ENCODE measurements around the gene KCNK7. TPM values are rescaled to one million over a fixed set of nuclear protein-coding genes. Genes with fewer than 3 reads are reported as not detected.

KCNK7 gene
- total RNA-seq, 1 donor from 2014 or later: 12.0 TPM

DNA sequence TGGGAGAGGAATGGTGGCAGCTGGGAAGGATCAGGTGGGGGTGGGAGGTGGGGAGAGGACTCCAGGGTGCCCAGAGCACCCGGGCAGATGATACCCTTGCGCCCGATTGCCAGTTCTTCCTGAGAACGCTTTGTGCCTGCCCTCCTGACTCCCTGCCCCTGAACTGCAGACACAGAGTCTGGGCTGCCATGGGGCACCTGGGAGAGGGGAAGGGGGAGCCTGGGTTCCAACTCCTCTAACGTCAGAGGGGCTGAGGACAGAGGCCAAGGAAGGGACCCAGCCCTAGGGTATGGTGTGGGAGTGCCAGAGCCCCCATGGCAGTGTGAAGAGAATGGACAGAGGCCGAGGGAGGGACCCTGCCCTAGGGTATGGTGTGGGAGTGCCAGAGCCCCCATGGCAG, 920 bp upstream of the KCNK7 start:
- H3K27ac ChIP-seq: no peak overlapping the region
- no peaks in the 10 kb centered on the region for H3K9me3 ChIP-seq
- no peak overlapping the region for H3K4me3 ChIP-seq
- no peak for DNase-seq (ENCODE audit: extremely low spot score in 2 of 2)
- intact Hi-C loops (cut with DNase I): no loop called here
- TF ChIP-seq, protein P1, sequence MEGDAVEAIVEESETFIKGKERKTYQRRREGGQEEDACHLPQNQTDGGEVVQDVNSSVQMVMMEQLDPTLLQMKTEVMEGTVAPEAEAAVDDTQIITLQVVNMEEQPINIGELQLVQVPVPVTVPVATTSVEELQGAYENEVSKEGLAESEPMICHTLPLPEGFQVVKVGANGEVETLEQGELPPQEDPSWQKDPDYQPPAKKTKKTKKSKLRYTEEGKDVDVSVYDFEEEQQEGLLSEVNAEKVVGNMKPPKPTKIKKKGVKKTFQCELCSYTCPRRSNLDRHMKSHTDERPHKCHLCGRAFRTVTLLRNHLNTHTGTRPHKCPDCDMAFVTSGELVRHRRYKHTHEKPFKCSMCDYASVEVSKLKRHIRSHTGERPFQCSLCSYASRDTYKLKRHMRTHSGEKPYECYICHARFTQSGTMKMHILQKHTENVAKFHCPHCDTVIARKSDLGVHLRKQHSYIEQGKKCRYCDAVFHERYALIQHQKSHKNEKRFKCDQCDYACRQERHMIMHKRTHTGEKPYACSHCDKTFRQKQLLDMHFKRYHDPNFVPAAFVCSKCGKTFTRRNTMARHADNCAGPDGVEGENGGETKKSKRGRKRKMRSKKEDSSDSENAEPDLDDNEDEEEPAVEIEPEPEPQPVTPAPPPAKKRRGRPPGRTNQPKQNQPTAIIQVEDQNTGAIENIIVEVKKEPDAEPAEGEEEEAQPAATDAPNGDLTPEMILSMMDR (IDR thresholded peaks at IDR 0.05): no peak
- TF ChIP-seq POLR2A (IDR thresholded peaks at IDR 0.05) (no peak), POLR2AphosphoS5 (IDR thresholded peaks at IDR 0.05; ENCODE audit: insufficient read depth in 1 of 2, low read depth in 1 of 2) (no peak)
- peaks cover 0 to 18% of the 10 kb centered on the region in 2 donors for H3K36me3 ChIP-seq
- H3K27me3 ChIP-seq: no peaks in the 10 kb centered on the region
- H3K4me1 ChIP-seq: peaks cover 38% of the 10 kb centered on the region

DNA sequence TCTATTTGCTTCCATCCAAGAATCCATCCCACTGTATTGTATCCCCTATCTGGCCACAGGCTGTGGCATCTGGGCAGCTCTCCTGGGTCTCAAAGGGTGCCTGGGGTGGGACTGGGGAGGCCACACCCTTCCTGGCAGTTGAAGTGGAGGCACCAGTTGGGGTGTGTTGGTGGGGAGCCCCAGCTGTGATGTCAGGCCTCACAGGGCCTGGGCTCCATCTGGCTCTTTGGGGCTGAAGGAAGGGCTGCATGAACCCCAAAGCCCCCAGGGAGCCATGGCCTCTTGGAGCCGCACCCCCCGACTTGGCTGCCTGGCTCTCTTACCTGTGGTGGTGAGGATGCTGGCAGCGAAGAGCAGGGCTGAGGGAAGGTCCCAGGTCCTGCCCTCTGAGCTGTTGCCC, 469 bp downstream of the KCNK7 start:
- TF ChIP-seq POLR2AphosphoS5 (IDR thresholded peaks at IDR 0.05; ENCODE audit: insufficient read depth in 1 of 2, low read depth in 1 of 2): no peak
- TF ChIP-seq POLR2A (IDR thresholded peaks at IDR 0.05): no peak
- TF ChIP-seq, protein P1 (IDR thresholded peaks at IDR 0.05): no peak
- Histone ChIP-seq H3K4me3 (no peak overlapping the region), H3K27ac (peak overlapping the region; percentile 70), H3K36me3 (peaks cover 0 to 23% of the 10 kb centered on the region in 2 donors), H3K4me1 (peaks cover 38% of the 10 kb centered on the region), H3K27me3 (no peaks in the 10 kb centered on the region), H3K9me3 (no peaks in the 10 kb centered on the region)
- intact Hi-C loops (cut with DNase I): no loop called here
- no peak for DNase-seq (ENCODE audit: extremely low spot score in 2 of 2)

DNA sequence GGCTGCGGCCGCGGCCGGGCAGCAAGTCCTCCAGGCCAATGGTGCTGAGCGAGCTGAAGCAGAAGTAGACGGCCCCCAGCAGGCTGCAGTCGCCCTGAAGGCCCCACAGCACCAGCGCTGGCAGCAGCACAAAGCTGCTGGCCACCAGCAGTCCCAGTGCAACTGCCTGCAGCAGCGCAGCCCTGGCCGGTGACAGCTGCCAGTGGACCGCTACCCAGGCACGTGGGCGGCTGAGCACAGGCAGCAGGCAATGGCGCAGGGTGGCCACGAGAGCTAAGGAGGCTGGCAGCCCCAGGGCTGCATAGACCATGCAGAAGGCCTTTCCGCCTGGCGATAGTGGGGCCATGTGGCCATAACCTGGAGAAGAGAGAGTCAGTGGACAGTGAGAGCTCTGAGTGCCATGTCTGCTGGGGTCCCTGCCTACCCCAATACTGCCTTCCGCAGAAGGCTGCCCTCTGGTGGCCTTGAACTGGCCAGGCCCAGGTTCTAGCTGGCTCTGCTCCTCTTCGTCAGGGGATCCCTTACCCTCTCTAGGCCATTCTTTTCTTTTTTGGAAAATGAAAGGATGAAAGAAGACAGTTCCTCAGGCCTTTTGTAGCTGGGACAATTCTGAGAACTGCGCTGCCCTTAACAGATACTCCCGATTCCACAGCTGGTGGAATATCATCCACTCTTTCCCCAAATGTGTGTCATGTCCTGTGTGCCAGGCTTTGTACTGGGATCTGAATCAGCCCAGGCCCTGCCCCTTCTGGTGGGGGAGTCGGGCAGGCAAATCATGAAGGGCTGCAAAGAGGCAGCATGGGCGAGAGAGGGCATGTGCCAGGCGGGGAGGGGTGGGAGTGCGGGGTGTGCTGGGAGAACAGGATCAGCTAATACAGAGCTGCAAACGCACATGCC, 1.8 kb downstream of the KCNK7 start:
- peaks cover 0 to 18% of the 10 kb centered on the region in 2 donors for H3K36me3 ChIP-seq
- H3K9me3 ChIP-seq: no peaks in the 10 kb centered on the region
- no peaks in the 10 kb centered on the region for H3K27me3 ChIP-seq
- peaks cover 38% of the 10 kb centered on the region for H3K4me1 ChIP-seq
- peak overlapping the region; percentile 21 for H3K27ac ChIP-seq
- no peak for DNase-seq (ENCODE audit: extremely low spot score in 2 of 2)
- intact Hi-C loops (cut with DNase I): no loop called here
- no peak overlapping the region for H3K4me3 ChIP-seq
- TF ChIP-seq POLR2A (IDR thresholded peaks at IDR 0.05): no peak
- peak in 1 of 2 donors; percentile 49 for TF ChIP-seq POLR2AphosphoS5 (IDR thresholded peaks at IDR 0.05; ENCODE audit: insufficient read depth in 1 of 2, low read depth in 1 of 2)
- TF ChIP-seq, protein P1 (IDR thresholded peaks at IDR 0.05): peak in 2 of 3 experiments; percentile 45 to 49

DNA sequence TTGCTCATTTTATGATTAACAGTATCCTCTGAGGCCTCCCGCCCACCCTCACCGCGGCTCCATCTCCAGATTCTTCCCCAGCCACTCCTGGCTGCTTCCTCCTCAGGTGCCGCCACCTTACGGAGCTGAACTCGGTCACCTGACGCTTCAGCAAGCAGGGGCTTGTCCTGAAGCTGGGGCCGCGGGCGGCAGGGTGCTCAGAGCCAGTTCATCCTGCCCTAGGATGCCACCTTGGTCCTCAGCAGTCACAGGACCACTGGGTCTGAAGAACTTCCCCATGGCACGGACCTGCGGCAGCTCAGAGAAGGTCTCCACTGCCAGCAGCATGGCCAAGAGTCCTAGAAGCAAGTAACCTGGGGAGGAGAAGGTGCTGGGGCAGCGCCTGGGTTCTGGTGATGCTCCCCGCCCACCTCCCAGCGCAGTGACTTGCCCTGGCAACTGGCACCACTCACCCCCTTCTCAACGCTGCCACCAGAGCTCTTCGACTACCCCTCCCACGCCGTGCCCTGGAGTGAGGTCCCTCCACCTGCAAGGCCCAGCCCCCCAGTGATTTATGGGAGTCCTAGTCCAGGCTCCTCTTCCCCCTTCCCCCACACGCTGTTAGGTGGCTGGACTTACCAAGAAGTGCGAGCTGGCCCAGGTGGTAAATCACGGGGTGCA, 2.6 kb downstream of the KCNK7 start:
- DNase-seq (ENCODE audit: extremely low spot score in 2 of 2): no peak
- Histone ChIP-seq H3K27ac (peak overlapping the region; percentile 84), H3K27me3 (no peaks in the 10 kb centered on the region), H3K4me3 (peak overlapping the region in 1 of 2 donors; percentile 23), H3K4me1 (peaks cover 42% of the 10 kb centered on the region), H3K9me3 (no peaks in the 10 kb centered on the region), H3K36me3 (peaks cover 0 to 10% of the 10 kb centered on the region in 2 donors)
- TF ChIP-seq POLR2AphosphoS5 (IDR thresholded peaks at IDR 0.05; ENCODE audit: insufficient read depth in 1 of 2, low read depth in 1 of 2) (peak in 1 of 2 donors; percentile 18), POLR2A (IDR thresholded peaks at IDR 0.05) (no peak)
- TF ChIP-seq, protein P1 (IDR thresholded peaks at IDR 0.05): no peak
- intact Hi-C loops (cut with DNase I): no loop called here
